HL-60 (cell line): ENCODE measurements around the gene ATP6V1F.

ENCODE experiments used
- DNase-seq, 2 experiments: peaks; one replicate each; pipeline ENCODE4 v3.0.0-alpha.2; 2010 to 2020; ENCODE audit warnings: low read depth in 1 of 2, low spot score in 1 of 2
- H3K27ac ChIP-seq: fragments of 250-450 bp; sonication (Bioruptor Pico); replicated peaks from 2 replicates; pipeline ENCODE4 v1.5.1; 2020; ENCODE audit warnings: mild to moderate bottlenecking, moderate library complexity
- H3K27me3 ChIP-seq: fragments of 250-450 bp; sonication (Bioruptor Pico); 2 replicates; pipeline ENCODE4 v1.5.1; 2021; ENCODE audit warnings: mild to moderate bottlenecking, moderate library complexity; ENCODE audit not compliant: insufficient read depth, poor library complexity, severe bottlenecking
- H3K4me3 ChIP-seq: replicated peaks from 2 replicates; pipeline ENCODE4 v1.5.1; 2011; ENCODE audit warnings: mild to moderate bottlenecking, control low read depth, low read length; ENCODE audit not compliant: insufficient read depth
- GABPA ChIP-seq: IDR thresholded peaks from 2 replicates; pipeline ENCODE4 v1.6.1; 2012; ENCODE audit warnings: low read depth
- POLR2AphosphoS5 ChIP-seq: IDR thresholded peaks from 2 replicates; pipeline ENCODE4 v1.6.1; 2012; ENCODE audit warnings: low read depth
- SPI1 ChIP-seq: IDR thresholded peaks from 2 replicates; pipeline ENCODE4 v1.6.1; 2012; ENCODE audit warnings: low read depth, mild to moderate bottlenecking, borderline replicate concordance
- TF ChIP-seq, protein P1 (sequence below): IDR thresholded peaks from one replicate; pipeline ENCODE4 v1.5.1; 2011; ENCODE audit warnings: low read length, control low read depth, inconsistent platforms; ENCODE audit not compliant: insufficient read depth
- TF ChIP-seq, protein P2 (sequence below): IDR thresholded peaks from 2 replicates; pipeline ENCODE4 v1.6.1; 2012; ENCODE audit warnings: low read depth; ENCODE audit not compliant: insufficient replicate concordance

The ATP6V1F gene

DNA sequence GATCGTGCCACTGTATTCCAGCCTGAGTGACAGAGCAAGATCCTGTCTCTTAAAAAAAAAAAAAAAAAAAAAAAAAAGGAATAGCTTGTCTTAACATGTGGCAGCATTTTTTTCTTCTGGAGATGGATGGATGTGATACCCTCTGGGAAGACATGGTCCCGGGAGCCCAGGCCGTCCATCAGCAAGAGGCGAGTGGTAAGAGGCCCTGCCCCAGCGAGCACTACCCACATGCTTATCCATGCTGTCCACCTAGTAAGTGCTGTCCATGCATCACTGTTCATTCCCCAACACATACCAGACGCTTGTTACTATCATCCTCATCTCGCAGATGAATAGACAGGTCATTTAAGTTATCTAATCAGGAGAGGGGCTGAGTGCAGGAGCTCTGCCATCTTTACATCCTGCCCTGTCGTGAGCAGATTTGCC, 12.9 kb downstream of the ATP6V1F start:
- DNase-seq: no peak
- Histone ChIP-seq H3K4me3 (no peak overlapping the region), H3K27me3 (no peaks in the 10 kb centered on the region), H3K27ac (no peak overlapping the region)
- TF ChIP-seq, protein P1, sequence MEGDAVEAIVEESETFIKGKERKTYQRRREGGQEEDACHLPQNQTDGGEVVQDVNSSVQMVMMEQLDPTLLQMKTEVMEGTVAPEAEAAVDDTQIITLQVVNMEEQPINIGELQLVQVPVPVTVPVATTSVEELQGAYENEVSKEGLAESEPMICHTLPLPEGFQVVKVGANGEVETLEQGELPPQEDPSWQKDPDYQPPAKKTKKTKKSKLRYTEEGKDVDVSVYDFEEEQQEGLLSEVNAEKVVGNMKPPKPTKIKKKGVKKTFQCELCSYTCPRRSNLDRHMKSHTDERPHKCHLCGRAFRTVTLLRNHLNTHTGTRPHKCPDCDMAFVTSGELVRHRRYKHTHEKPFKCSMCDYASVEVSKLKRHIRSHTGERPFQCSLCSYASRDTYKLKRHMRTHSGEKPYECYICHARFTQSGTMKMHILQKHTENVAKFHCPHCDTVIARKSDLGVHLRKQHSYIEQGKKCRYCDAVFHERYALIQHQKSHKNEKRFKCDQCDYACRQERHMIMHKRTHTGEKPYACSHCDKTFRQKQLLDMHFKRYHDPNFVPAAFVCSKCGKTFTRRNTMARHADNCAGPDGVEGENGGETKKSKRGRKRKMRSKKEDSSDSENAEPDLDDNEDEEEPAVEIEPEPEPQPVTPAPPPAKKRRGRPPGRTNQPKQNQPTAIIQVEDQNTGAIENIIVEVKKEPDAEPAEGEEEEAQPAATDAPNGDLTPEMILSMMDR: no peak
- TF ChIP-seq, protein P2, sequence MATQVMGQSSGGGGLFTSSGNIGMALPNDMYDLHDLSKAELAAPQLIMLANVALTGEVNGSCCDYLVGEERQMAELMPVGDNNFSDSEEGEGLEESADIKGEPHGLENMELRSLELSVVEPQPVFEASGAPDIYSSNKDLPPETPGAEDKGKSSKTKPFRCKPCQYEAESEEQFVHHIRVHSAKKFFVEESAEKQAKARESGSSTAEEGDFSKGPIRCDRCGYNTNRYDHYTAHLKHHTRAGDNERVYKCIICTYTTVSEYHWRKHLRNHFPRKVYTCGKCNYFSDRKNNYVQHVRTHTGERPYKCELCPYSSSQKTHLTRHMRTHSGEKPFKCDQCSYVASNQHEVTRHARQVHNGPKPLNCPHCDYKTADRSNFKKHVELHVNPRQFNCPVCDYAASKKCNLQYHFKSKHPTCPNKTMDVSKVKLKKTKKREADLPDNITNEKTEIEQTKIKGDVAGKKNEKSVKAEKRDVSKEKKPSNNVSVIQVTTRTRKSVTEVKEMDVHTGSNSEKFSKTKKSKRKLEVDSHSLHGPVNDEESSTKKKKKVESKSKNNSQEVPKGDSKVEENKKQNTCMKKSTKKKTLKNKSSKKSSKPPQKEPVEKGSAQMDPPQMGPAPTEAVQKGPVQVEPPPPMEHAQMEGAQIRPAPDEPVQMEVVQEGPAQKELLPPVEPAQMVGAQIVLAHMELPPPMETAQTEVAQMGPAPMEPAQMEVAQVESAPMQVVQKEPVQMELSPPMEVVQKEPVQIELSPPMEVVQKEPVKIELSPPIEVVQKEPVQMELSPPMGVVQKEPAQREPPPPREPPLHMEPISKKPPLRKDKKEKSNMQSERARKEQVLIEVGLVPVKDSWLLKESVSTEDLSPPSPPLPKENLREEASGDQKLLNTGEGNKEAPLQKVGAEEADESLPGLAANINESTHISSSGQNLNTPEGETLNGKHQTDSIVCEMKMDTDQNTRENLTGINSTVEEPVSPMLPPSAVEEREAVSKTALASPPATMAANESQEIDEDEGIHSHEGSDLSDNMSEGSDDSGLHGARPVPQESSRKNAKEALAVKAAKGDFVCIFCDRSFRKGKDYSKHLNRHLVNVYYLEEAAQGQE: no peak
- TF ChIP-seq SPI1: no peak
- TF ChIP-seq GABPA: no peak
- TF ChIP-seq POLR2AphosphoS5: no peak

DNA sequence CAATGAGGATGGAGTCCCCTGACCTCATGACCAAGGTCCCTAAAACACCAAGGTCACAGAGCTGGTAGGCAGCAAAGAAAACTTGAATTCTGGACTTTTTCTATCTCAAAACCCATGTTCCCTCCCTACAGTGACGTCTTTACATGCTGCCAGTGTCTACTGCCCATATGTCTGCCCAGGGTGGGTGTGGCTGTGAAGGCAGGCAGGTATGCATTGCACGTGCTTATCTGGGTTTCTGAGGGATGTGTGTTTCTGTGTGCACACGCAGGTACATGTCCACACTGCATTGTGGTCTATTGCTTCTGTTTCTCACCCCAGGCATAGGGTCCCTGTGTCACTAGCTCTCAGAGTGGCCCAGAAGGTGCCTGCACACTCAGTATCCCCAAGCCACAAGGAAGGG, 13.5 kb downstream of the ATP6V1F start:
- no peak overlapping the region for H3K4me3 ChIP-seq
- TF ChIP-seq POLR2AphosphoS5 (no peak), GABPA (no peak), SPI1 (no peak)
- TF ChIP-seq, protein P1: no peak
- TF ChIP-seq, protein P2: no peak
- H3K27me3 ChIP-seq: no peaks in the 10 kb centered on the region
- no peak overlapping the region for H3K27ac ChIP-seq
- no peak for DNase-seq

DNA sequence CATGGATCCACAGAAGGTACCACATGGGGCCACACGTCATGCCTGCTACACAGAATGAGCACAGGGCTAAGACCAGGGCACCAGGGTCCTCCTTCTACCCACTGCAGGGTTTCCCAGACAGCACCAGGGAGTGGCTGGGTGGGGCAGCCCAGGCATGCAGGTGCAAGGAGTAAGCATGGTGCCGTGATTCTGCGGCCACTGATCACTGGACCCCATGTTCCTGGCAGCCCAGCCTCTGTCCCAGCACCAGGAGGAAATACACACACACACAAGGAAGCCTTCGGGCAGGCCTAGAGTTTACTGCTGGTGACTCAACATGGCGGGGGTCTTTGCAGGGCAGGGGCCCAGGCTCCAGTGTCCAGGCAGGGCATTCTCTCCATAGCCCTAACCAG, 13.9 kb downstream of the ATP6V1F start:
- DNase-seq: no peak
- TF ChIP-seq SPI1: no peak
- TF ChIP-seq, protein P2: no peak
- Histone ChIP-seq H3K4me3 (no peak overlapping the region), H3K27ac (no peak overlapping the region), H3K27me3 (no peaks in the 10 kb centered on the region)
